Breast epithelium (tissue), 4 donors: ENCODE measurements around the gene HOXD4. TPM values are rescaled to one million over a fixed set of nuclear protein-coding genes. Genes with fewer than 3 reads are reported as not detected.

Source experiments
- DNase-seq, 2 donors: peaks; one replicate each; pipeline ENCODE4 v3.0.0-alpha.2; 2019; ENCODE audit warnings: low spot score in 2 of 2
- H3K27ac ChIP-seq, 2 donors: fragments of 200-600 bp; sonication (generic) in 1 of 2; one replicate each; pipeline ENCODE4 v1.5.1; 2016 to 2019; ENCODE audit warnings: mild to moderate bottlenecking in 1 of 2
- H3K27me3 ChIP-seq, 2 donors: fragments of 200-600 bp; sonication (generic) in 1 of 2; one replicate each; pipeline versions ENCODE4 v1.5.1 to v1.6.0; 2017 to 2019; ENCODE audit warnings: control low read depth in 1 of 2, mild to moderate bottlenecking in 1 of 2
- H3K36me3 ChIP-seq: fragments of 200-600 bp; one replicate; pipeline ENCODE4 v1.5.1; 2019
- H3K4me1 ChIP-seq, 2 donors: fragments of 200-600 bp; sonication (generic); one replicate each; pipeline ENCODE4 v1.5.1; 2016 to 2019; ENCODE audit warnings: control low read depth in 1 of 2
- H3K4me3 ChIP-seq, 3 donors: fragments of 200-600 bp; sonication (generic); 1 replicate in 2 of 3; 2 replicates in 1 of 3; pipeline ENCODE4 v1.5.1; 2016 to 2019; ENCODE audit warnings: mild to moderate bottlenecking in 3 of 3, moderate library complexity in 2 of 3
- H3K9me3 ChIP-seq, 2 donors: fragments of 200-600 bp; sonication (generic) in 1 of 2; one replicate each; pipeline ENCODE4 v1.5.1; 2016 to 2019; ENCODE audit warnings: control low read depth in 1 of 2
- CTCF ChIP-seq, 3 donors: fragments of 450-650 bp; IDR thresholded peaks; one replicate each; pipeline ENCODE4 v1.5.1; 2016 to 2017; ENCODE audit warnings: antibody characterized with exemption in 3 of 3, mild to moderate bottlenecking in 3 of 3, moderate library complexity in 3 of 3
- POLR2A ChIP-seq: fragments of 450-650 bp; IDR thresholded peaks from one replicate; pipeline ENCODE4 v1.6.1; 2016; ENCODE audit warnings: antibody characterized with exemption, mild to moderate bottlenecking, moderate library complexity
- POLR2AphosphoS5 ChIP-seq, 3 donors: sonication (generic); formaldehyde crosslinking; IDR thresholded peaks; one replicate each; pipeline ENCODE4 v1.6.1; 2017; ENCODE audit warnings: antibody characterized with exemption in 3 of 3
- intact Hi-C: fragments of 100-400 bp; cut with DNase I; formaldehyde crosslinking; loops from one replicate; pipeline ENCODE4 v1.15.1; 2023; ENCODE audit warnings: low total_unique reads
- total RNA-seq, 3 donors: library from RNA; depleted of rRNA; stranded (reverse); fragments of >200 nt; gene quantifications; one replicate each; pipeline ENCODE4 v1.1.0, GENCODE V29; 2016

HOXD4 gene
- total RNA-seq, 3 donors from 2014 or later = 1.9 to 5.8 (median 5.6) TPM

GRCh38 chr2:176145085-176145969, 6.0 kb upstream of the HOXD4 start:
- Histone ChIP-seq H3K9me3 (no peaks in the 10 kb centered on the region), H3K27me3 (peaks cover 0 to 81% of the 10 kb centered on the region in 2 donors), H3K4me1 (peaks cover 0 to 3% of the 10 kb centered on the region in 2 donors), H3K27ac (no peak overlapping the region), H3K36me3 (no peaks in the 10 kb centered on the region), H3K4me3 (no peak overlapping the region)
- DNase-seq = no peak
- intact Hi-C loops = no loop called here
- no peak for TF ChIP-seq POLR2A
- no peak for TF ChIP-seq CTCF (IDR thresholded peaks at IDR 0.05)
- no peak for TF ChIP-seq POLR2AphosphoS5 (IDR thresholded peaks at IDR 0.05)

GRCh38 chr2:176146101-176146500, 5.2 kb upstream of the HOXD4 start:
- no peak overlapping the region for H3K27ac ChIP-seq
- H3K4me1 ChIP-seq = no peaks in the 10 kb centered on the region
- H3K36me3 ChIP-seq = no peaks in the 10 kb centered on the region
- intact Hi-C loops = no loop called here
- no peak for DNase-seq
- no peaks in the 10 kb centered on the region for H3K9me3 ChIP-seq
- peaks cover 0 to 81% of the 10 kb centered on the region in 2 donors for H3K27me3 ChIP-seq
- TF ChIP-seq CTCF (IDR thresholded peaks at IDR 0.05) (no peak), POLR2AphosphoS5 (IDR thresholded peaks at IDR 0.05) (no peak), POLR2A (no peak)
- no peak overlapping the region for H3K4me3 ChIP-seq

GRCh38 chr2:176146645-176147044, 4.7 kb upstream of the HOXD4 start:
- TF ChIP-seq CTCF (IDR thresholded peaks at IDR 0.05) (no peak), POLR2AphosphoS5 (IDR thresholded peaks at IDR 0.05) (no peak), POLR2A (no peak)
- H3K27ac ChIP-seq = no peak overlapping the region
- H3K4me1 ChIP-seq = no peaks in the 10 kb centered on the region
- H3K36me3 ChIP-seq = no peaks in the 10 kb centered on the region
- intact Hi-C loops = no loop called here
- no peaks in the 10 kb centered on the region for H3K9me3 ChIP-seq
- no peak for DNase-seq
- H3K27me3 ChIP-seq = peaks cover 1 to 84% of the 10 kb centered on the region in 2 donors
- no peak overlapping the region for H3K4me3 ChIP-seq

GRCh38 chr2:176147210-176147799, 4.0 kb upstream of the HOXD4 start:
- H3K4me1 ChIP-seq = no peaks in the 10 kb centered on the region
- TF ChIP-seq CTCF (IDR thresholded peaks at IDR 0.05) (no peak), POLR2A (no peak)
- intact Hi-C loops = no loop called here
- H3K9me3 ChIP-seq = no peaks in the 10 kb centered on the region
- peaks cover 4 to 90% of the 10 kb centered on the region in 2 donors for H3K27me3 ChIP-seq
- no peak overlapping the region for H3K27ac ChIP-seq
- H3K4me3 ChIP-seq = no peak overlapping the region
- no peak for DNase-seq
- H3K36me3 ChIP-seq = no peaks in the 10 kb centered on the region
